Activated CD4-positive, alpha-beta T cell treated with anti-CD3 and anti-CD28 coated beads, Interleukin-2, amount 10 ng/mL, durations not matched to agents 24 days and 14 days (primary cell): Measurements from ENCODE around the gene KIF4A. TPM values are rescaled to one million over a fixed set of nuclear protein-coding genes. Genes with fewer than 3 reads are reported as not detected.
A peak's percentile ranks its signal among the peaks of the same experiment; 100 is the strongest.
"Not testable (repeated sequence)": the region's sequence is repeated elsewhere in the genome, so short reads cannot be mapped to it uniquely, and the experiment has no call there.

Experiments
- DNase-seq: peaks from one replicate; pipeline ENCODE4 v3.0.0; 2022
- H3K27ac Mint-ChIP-seq: one replicate; pipeline ENCODE4 v1.8.0; 2022; ENCODE audit warnings: mild to moderate bottlenecking, mixed read lengths
- H3K27me3 Mint-ChIP-seq: one replicate; pipeline ENCODE4 v1.8.0; 2022; ENCODE audit warnings: mixed read lengths
- H3K36me3 Mint-ChIP-seq: one replicate; pipeline ENCODE4 v1.8.0; 2022; ENCODE audit warnings: low read depth, mild to moderate bottlenecking, mixed read lengths
- H3K4me1 Mint-ChIP-seq: one replicate; pipeline ENCODE4 v1.8.0; 2021; ENCODE audit warnings: mixed read lengths
- H3K4me3 Mint-ChIP-seq: one replicate; pipeline ENCODE4 v1.8.0; 2022; ENCODE audit warnings: mild to moderate bottlenecking, moderate library complexity, mixed read lengths
- H3K9me3 Mint-ChIP-seq: one replicate; pipeline ENCODE4 v1.8.0; 2021; ENCODE audit warnings: mixed read lengths
- intact Hi-C: fragments of 100-400 bp; cut with micrococcal nuclease; formaldehyde crosslinking; loops from one replicate; pipeline ENCODE4 v1.15.1; 2023
- total RNA-seq: library from RNA; stranded (reverse); gene quantifications from 2 replicates; pipeline ENCODE4 v1.2.3, GENCODE V29; 2022

The KIF4A gene
- total RNA-seq, 1 donor from 2014 or later = 19.4 TPM

DNA sequence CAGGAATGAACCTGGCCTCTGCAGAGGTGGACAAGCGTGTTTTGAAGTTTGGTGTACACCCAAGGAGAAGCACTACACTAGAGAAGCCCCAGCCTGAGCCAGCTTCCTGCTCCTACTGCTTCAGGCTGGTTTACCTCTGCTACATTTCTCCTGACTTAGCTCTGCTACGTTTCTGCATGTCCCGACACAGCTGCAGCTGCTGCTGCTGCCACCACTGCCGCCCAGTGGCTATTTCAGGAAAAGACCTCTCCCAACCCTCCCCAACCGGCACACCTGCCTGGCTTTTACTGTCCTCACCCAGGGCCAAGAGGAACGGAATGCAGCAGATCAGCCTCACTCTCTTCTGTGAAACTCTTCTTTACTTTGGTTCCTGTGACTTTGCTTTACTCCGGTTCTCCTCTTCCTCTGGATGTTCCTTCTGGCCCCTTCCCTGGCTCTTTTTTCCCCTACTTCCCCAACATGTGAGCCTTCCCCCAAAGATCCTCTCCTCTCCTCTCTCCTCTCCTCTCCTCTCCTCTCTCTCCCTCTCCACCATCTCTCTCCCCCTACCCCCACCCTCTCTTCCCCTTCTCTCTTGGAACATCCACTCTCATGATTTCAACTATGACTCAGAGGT is 26.8 kb upstream of the KIF4A start:
- Mint-ChIP-seq H3K4me3 (no peak overlapping the region), H3K36me3 (no peaks in the 10 kb centered on the region), H3K27ac (no peak overlapping the region), H3K27me3 (no peaks in the 10 kb centered on the region), H3K9me3 (no peaks in the 10 kb centered on the region), H3K4me1 (no peaks in the 10 kb centered on the region)
- intact Hi-C loops = loop anchor here (1.0 to 10.0 kb wide), 2 partner anchors 66 to 128 kb away; partner anchors contain the start of gene IGBP1
- DNase-seq = peak; percentile 77

- Mint-ChIP-seq H3K4me3 (no peak overlapping the region), H3K27ac (no peak overlapping the region), H3K27me3 (no peaks in the 10 kb centered on the region), H3K9me3 (no peaks in the 10 kb centered on the region), H3K4me1 (no peaks in the 10 kb centered on the region), H3K36me3 (no peaks in the 10 kb centered on the region)
- DNase-seq = no peak
- intact Hi-C loops = loop anchor here (10.0 kb wide), 1 partner anchor 130 kb away; the partner anchor contains the start of gene IGBP1
Observed at GRCh38 chrX:70264784-70265183, 25.1 kb upstream of the KIF4A start.

DNA sequence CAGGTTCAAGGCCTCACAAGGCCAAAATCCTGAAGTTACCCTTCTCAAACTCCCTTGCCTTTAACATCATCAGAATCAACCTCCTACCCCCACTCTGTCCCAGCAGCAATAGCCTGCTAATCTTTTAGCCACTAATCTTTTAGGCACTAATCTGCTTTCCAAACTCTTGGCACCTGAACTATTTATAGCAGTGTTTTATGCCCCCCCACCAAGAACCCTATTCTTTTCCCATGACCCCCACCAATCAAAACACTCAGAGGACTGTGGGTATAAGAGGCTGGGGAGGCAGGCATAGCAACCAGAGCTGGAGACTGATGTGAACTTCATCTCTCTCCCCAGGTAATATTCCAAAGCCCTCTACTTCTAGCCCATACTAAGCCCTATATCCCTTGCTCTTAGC is 21.9 kb upstream of the KIF4A start, which contains the start of gene ARR3:
Gene ARR3 (plus strand): TSS at position 301 of the 400 bp plus-strand sequence. CDS start 1,052 bp downstream, outside the sequence.
- no peak within 1 kb of the TSS for H3K27ac Mint-ChIP-seq
- H3K4me3 Mint-ChIP-seq = no peak within 1 kb of the TSS
- H3K9me3 Mint-ChIP-seq = no peaks in the 10 kb centered on the region
- intact Hi-C loops = loop anchor here (10.0 kb wide), 1 partner anchor 133 kb away; the partner anchor contains the start of gene IGBP1
- H3K36me3 Mint-ChIP-seq = no peaks in the 10 kb centered on the region
- no peaks in the 10 kb centered on the region for H3K27me3 Mint-ChIP-seq
- no peaks in the 10 kb centered on the region for H3K4me1 Mint-ChIP-seq
- no peak for DNase-seq

GRCh38 chrX:70274029-70274428 is 15.9 kb upstream of the KIF4A start:
- H3K27me3 Mint-ChIP-seq, H3K4me1 Mint-ChIP-seq, H3K36me3 Mint-ChIP-seq, H3K9me3 Mint-ChIP-seq, DNase-seq, H3K27ac Mint-ChIP-seq, intact Hi-C loops, H3K4me3 Mint-ChIP-seq: not testable (repeated sequence)

DNA sequence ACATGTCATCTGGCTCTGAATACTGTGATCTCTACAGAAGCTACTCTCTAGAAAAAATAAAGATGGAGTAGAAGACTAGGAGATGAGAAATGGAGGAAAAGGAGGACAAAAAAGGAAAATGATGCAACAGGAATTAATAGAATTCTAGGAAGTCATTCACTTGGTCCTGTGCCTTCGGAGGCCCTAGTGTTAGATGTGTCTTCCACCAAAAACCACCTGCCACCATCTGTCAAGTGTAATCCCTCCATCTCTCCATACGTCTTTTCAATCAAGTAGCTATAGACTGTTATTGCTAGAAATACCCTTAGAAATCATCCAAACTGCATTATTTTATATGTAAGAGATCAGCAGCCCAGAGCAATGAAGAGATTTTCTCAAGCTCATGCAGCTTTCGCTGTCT is 10.8 kb upstream of the KIF4A start:
- Mint-ChIP-seq H3K27me3 (no peaks in the 10 kb centered on the region), H3K9me3 (no peaks in the 10 kb centered on the region), H3K4me1 (no peaks in the 10 kb centered on the region), H3K27ac (no peak overlapping the region), H3K36me3 (peaks cover 3% of the 10 kb centered on the region), H3K4me3 (no peak overlapping the region)
- DNase-seq = no peak
- intact Hi-C loops = no loop called here

GRCh38 chrX:70280573-70280972 is 9.3 kb upstream of the KIF4A start:
- Mint-ChIP-seq H3K27ac (no peak overlapping the region), H3K9me3 (no peaks in the 10 kb centered on the region), H3K36me3 (peaks cover 3% of the 10 kb centered on the region), H3K4me3 (no peak overlapping the region), H3K4me1 (no peaks in the 10 kb centered on the region), H3K27me3 (no peaks in the 10 kb centered on the region)
- DNase-seq = no peak
- intact Hi-C loops = no loop called here

GRCh38 chrX:70281951-70282350 is 8.0 kb upstream of the KIF4A start, which contains the start of gene RAB41:
Gene RAB41, plus strand, starts transcription at chrX:70282172. Its CDS starts 46 bp downstream, at chrX:70282218.
- Mint-ChIP-seq H3K27ac (no peak within 1 kb of the TSS), H3K4me1 (no peaks in the 10 kb centered on the region), H3K27me3 (no peaks in the 10 kb centered on the region), H3K36me3 (peaks cover 8% of the 10 kb centered on the region), H3K9me3 (no peaks in the 10 kb centered on the region), H3K4me3 (no peak within 1 kb of the TSS)
- DNase-seq = no peak
- intact Hi-C loops = no loop called here

- H3K27me3 Mint-ChIP-seq = no peaks in the 10 kb centered on the region
- peak overlapping the region; percentile 94 for H3K4me3 Mint-ChIP-seq
- H3K4me1 Mint-ChIP-seq = peaks cover 22% of the 10 kb centered on the region
- intact Hi-C loops = loop anchor here (1.0 kb wide), 1 partner anchor 156 kb away; the partner anchor contains the start of gene IGBP1
- H3K27ac Mint-ChIP-seq = peak overlapping the region; percentile 87
- H3K36me3 Mint-ChIP-seq = peaks cover 15% of the 10 kb centered on the region
- no peaks in the 10 kb centered on the region for H3K9me3 Mint-ChIP-seq
- DNase-seq = peak; percentile 53
Observed at GRCh38 chrX:70289168-70289792, 624 bp upstream of the KIF4A start.

DNA sequence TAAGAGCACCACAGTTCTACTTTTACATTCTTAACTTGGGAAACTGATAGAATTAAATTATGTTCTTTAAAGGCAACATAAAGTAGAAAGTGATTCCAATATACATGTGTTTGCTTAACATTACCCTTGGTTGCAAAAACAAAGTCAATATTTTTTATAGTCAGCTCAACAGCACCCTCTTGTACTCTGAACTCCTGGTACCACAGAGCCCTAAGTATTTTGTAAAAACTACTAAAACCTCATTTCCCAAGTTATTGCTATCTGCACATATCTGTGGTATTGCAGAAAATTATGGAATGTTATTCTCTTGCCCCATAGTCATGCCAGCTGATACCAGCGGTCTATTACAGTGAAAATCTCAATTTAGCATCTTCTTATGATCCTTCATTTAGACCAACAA is 2.9 kb downstream of the KIF4A start:
- no peaks in the 10 kb centered on the region for H3K9me3 Mint-ChIP-seq
- intact Hi-C loops = loop anchor here (5.0 kb wide), 1 partner anchor 140 kb away; no protein-coding TSS in a partner anchor
- peak overlapping the region; percentile 29 for H3K27ac Mint-ChIP-seq
- no peak overlapping the region for H3K4me3 Mint-ChIP-seq
- H3K4me1 Mint-ChIP-seq = peaks cover 22% of the 10 kb centered on the region
- no peak for DNase-seq
- H3K36me3 Mint-ChIP-seq = peaks cover 7% of the 10 kb centered on the region
- H3K27me3 Mint-ChIP-seq = no peaks in the 10 kb centered on the region

DNA sequence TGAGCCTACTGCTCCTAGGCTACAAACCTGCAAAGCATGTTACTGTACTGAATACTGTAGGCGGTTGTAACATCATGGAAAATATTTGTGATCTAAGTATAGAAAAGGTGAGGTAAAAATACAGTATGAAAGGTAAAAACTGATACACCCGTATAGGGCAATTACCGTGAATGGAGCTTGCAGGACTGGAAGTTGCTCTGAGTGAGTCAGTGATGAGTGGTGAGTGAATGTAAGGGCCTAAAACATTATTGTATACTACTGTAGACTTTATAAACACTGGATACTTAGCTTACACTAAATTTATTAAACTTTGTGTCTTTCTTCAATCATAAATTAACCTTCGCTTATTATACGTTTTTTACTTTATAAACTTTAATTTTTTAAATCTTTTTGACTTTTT is 3.7 kb downstream of the KIF4A start:
- peaks cover 5% of the 10 kb centered on the region for H3K36me3 Mint-ChIP-seq
- no peak overlapping the region for H3K4me3 Mint-ChIP-seq
- H3K4me1 Mint-ChIP-seq = peaks cover 20% of the 10 kb centered on the region
- DNase-seq = no peak
- H3K9me3 Mint-ChIP-seq = no peaks in the 10 kb centered on the region
- no peaks in the 10 kb centered on the region for H3K27me3 Mint-ChIP-seq
- no peak overlapping the region for H3K27ac Mint-ChIP-seq
- intact Hi-C loops = loop anchor here (5.0 kb wide), 1 partner anchor 139 kb away; no protein-coding TSS in a partner anchor

DNA sequence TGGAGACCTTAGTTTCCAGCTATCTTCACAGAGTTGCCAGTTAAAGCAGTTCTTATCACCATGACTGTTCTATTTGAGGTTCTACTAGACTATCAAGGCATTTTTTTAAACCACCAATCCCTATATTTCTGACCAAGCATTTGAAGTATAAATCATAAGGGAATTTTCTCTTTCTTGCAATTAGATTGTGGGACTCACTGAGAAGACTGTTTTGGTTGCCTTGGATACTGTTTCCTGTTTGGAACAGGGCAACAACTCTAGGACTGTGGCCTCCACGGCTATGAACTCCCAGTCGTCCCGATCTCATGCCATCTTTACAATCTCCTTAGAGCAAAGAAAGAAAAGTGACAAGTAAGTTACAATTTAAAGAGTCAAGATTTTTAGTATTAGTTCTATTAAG is 11.8 kb downstream of the KIF4A start:
- Mint-ChIP-seq H3K9me3 (no peaks in the 10 kb centered on the region), H3K27me3 (no peaks in the 10 kb centered on the region), H3K4me1 (peaks cover 4% of the 10 kb centered on the region), H3K4me3 (no peak overlapping the region), H3K36me3 (peaks cover 41% of the 10 kb centered on the region), H3K27ac (peak overlapping the region; percentile 35)
- no peak for DNase-seq
- intact Hi-C loops = no loop called here

GRCh38 chrX:70313503-70313902 is 23.6 kb downstream of the KIF4A start:
- intact Hi-C loops = no loop called here
- H3K36me3 Mint-ChIP-seq = peaks cover 27% of the 10 kb centered on the region
- H3K4me3 Mint-ChIP-seq = no peak overlapping the region
- H3K27me3 Mint-ChIP-seq = no peaks in the 10 kb centered on the region
- peaks cover 4% of the 10 kb centered on the region for H3K4me1 Mint-ChIP-seq
- no peak overlapping the region for H3K27ac Mint-ChIP-seq
- H3K9me3 Mint-ChIP-seq = no peaks in the 10 kb centered on the region
- DNase-seq = no peak

- H3K36me3 Mint-ChIP-seq = peaks cover 10% of the 10 kb centered on the region
- no peak overlapping the region for H3K4me3 Mint-ChIP-seq
- no peak for DNase-seq
- no peak overlapping the region for H3K27ac Mint-ChIP-seq
- H3K27me3 Mint-ChIP-seq = no peaks in the 10 kb centered on the region
- H3K4me1 Mint-ChIP-seq = no peaks in the 10 kb centered on the region
- intact Hi-C loops = no loop called here
- no peaks in the 10 kb centered on the region for H3K9me3 Mint-ChIP-seq
Observed at GRCh38 chrX:70322784-70323183, 32.9 kb downstream of the KIF4A start.

- DNase-seq, H3K27me3 Mint-ChIP-seq, H3K4me3 Mint-ChIP-seq, intact Hi-C loops, H3K4me1 Mint-ChIP-seq, H3K27ac Mint-ChIP-seq, H3K9me3 Mint-ChIP-seq: not testable (repeated sequence)
- peaks cover 11% of the 10 kb centered on the region for H3K36me3 Mint-ChIP-seq
Observed at GRCh38 chrX:70323628-70324027, 33.7 kb downstream of the KIF4A start.
